IMR-90 (cell line): Measurements from ENCODE around the gene RAB43.
"Not testable (repeated sequence)": the region's sequence is repeated elsewhere in the genome, so short reads cannot be mapped to it uniquely, and the experiment has no call there.

Source experiments
- CEBPB ChIP-seq: IDR thresholded peaks from 2 replicates; pipeline ENCODE4 v1.6.1; 2012; ENCODE audit warnings: low read depth, low read length, improper control_type of control experiment
- CTCF ChIP-seq: conservative IDR thresholded peaks from 2 replicates; pipeline ENCODE4 v1.5.1; 2012; ENCODE audit warnings: mild to moderate bottlenecking, low read depth, low read length, improper control_type of control experiment
- FOS ChIP-seq: fragments of 150-350 bp; IDR thresholded peaks from 2 replicates; pipeline ENCODE4 v1.6.1; 2016; ENCODE audit warnings: low read depth, low read length
- POLR2A ChIP-seq: IDR thresholded peaks from 2 replicates; pipeline ENCODE4 v1.6.1; 2012; ENCODE audit warnings: mild to moderate bottlenecking, low read depth, low read length
- RFX5 ChIP-seq: IDR thresholded peaks from 2 replicates; pipeline ENCODE4 v1.8.0; 2012; ENCODE audit warnings: low read depth, mild to moderate bottlenecking, low read length, moderate library complexity

DNA sequence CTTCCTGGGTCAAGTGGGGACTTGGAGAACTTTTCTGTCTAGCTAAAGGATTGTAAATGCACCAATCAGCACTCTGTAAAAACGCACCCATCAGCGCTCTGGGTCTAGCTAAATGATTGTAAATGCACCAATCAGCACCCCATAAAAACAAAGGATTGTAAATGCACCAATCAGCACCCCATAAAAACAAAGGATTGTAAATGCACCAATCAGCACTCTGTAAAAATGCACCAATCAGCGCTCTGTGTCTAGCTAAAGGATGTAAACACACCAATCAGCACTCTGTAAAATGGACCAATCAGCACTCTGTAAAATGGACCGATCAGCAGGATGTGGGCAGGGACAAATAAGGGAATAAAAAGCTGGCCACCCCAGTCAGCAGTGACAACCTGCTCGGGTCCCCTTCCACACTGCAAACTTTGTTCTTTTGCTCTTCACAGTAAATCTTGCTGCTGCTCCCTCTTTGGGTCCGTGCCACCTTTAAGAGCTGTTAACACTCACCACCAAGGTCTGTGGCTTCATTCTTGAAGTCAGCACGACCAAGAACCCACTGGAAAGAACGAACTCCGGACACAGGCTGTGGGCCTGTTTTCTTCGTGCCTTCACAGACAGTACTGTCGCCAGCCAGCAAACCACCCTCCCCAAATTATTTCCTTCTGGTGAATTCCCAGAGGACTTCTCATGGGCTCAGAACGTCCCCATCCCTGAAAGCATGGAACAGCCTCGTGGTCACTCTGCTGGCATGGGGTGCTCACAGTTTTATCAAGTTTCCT is 52.1 kb downstream of the RAB43 start:
- not testable (repeated sequence) for TF ChIP-seq CTCF, CEBPB, RFX5, POLR2A, FOS
